LNCAP (cell line): ENCODE data around the gene LMF2.

ENCODE experiments used
- TF ChIP-seq, protein P1 (sequence below): fragments of 450-650 bp; IDR thresholded peaks from 2 replicates; pipeline ENCODE4 v1.5.1; 2017; ENCODE audit warnings: mild to moderate bottlenecking

The LMF2 gene

DNA sequence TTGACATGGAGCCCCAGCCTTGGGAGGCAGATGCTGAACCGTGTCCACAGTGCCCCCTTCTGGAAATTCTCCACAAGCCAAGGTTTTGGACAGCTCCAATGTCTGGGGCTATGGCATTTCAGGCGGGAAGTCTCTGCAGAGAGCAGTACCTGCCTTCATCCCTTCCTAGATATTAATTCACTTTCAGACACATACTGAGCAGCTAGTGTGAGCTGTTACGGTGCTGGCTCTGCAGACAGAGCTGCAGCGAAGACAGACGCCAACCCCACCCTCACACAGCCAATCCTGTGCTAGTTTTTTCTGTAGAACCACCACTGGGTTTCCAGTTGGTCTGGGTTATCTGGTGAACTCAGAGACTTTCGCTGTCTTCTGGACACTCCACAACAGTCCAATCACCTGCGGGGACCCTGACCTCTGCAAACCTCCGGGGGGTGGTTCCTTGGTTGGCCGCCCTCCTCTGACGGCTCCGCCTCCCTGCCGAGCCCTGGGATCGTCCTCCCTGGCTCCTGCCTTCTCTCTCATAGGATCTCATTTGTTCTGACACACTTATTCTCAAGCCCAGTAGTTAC is 9.1 kb downstream of the LMF2 start:
- TF ChIP-seq, protein P1, sequence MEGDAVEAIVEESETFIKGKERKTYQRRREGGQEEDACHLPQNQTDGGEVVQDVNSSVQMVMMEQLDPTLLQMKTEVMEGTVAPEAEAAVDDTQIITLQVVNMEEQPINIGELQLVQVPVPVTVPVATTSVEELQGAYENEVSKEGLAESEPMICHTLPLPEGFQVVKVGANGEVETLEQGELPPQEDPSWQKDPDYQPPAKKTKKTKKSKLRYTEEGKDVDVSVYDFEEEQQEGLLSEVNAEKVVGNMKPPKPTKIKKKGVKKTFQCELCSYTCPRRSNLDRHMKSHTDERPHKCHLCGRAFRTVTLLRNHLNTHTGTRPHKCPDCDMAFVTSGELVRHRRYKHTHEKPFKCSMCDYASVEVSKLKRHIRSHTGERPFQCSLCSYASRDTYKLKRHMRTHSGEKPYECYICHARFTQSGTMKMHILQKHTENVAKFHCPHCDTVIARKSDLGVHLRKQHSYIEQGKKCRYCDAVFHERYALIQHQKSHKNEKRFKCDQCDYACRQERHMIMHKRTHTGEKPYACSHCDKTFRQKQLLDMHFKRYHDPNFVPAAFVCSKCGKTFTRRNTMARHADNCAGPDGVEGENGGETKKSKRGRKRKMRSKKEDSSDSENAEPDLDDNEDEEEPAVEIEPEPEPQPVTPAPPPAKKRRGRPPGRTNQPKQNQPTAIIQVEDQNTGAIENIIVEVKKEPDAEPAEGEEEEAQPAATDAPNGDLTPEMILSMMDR, result peak; percentile 76

GRCh38 chr22:50497093-50497492 is 10.4 kb downstream of the LMF2 start:
- TF ChIP-seq, protein P1, result no peak

- TF ChIP-seq, protein P1, result no peak
These were observed 16.8 kb downstream of the LMF2 start for GRCh38 chr22:50490531-50491308.

DNA sequence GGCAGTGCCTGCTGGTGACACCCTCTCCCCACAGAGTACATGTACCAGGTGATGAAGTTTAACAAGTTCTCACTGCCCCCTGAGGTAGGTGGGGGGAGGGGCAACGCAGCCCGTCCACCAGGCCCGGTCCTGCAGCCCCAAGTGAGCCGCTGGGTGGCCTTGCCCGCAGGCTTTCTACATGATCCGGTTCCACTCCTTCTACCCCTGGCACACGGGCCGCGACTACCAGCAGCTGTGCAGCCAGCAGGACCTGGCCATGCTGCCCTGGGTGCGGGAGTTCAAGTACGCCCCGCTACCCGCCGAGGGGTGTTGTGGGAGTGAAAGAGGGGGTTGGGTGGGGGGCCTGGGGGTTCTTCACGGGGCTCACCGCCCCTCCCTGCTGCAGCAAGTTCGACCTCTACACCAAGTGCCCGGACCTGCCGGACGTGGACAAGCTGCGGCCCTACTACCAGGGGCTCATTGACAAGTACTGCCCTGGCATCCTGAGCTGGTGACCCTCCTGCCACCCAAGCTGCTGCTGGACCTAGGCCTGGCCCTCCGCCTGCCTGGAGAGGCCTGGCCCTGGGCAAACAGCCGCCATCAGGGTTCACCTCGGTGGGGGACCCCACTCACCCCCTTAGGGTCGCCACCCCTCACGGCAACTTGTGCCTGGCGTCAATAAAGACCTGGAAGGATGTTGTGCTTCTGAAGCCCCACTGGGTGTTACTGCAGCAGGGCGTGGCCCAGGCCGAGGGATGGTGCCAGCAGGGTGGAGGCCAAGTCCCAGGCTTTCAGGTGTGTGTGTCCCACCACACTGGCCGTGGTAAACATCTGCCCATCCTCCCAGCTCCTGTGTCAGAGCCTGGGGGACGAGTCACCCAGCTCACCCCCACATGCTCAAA is 17.9 kb downstream of the LMF2 start:
- TF ChIP-seq, protein P1, result no peak

- TF ChIP-seq, protein P1, result no peak
These were observed 18.6 kb downstream of the LMF2 start for GRCh38 chr22:50488886-50489285.

- TF ChIP-seq, protein P1, result no peak
These were observed 19.4 kb downstream of the LMF2 start for GRCh38 chr22:50488006-50488677.
